Activated CD8-positive, alpha-beta memory T cell treated with anti-CD3 and anti-CD28 coated beads for 24 hours (primary cell): ENCODE data around the gene PPM1M.
"Not testable (repeated sequence)": the region's sequence is repeated elsewhere in the genome, so short reads cannot be mapped to it uniquely, and the experiment has no call there.

Experiments
- DNase-seq: peaks from one replicate; pipeline ENCODE4 v3.0.0-alpha.2; 2020

Gene PPM1M

GRCh38 chr3:52247409-52248164 is 2.0 kb downstream of the PPM1M start:
- DNase-seq: peak; percentile 59

GRCh38 chr3:52248165-52248541 is 2.6 kb downstream of the PPM1M start:
- peak; percentile 58 for DNase-seq

GRCh38 chr3:52248816-52249547 is 3.4 kb downstream of the PPM1M start:
- DNase-seq: peak; percentile 62

GRCh38 chr3:52249683-52250082 is 4.1 kb downstream of the PPM1M start:
- DNase-seq: peak; percentile 57

GRCh38 chr3:52250122-52250521 is 4.6 kb downstream of the PPM1M start:
- peak; percentile 58 for DNase-seq

- DNase-seq: peak; percentile 91
Measured at GRCh38 chr3:52253314-52254304, 8.1 kb downstream of the PPM1M start.

- DNase-seq: no peak
Measured at GRCh38 chr3:52254608-52255007, 9.0 kb downstream of the PPM1M start.

GRCh38 chr3:52256159-52256558 is 10.6 kb downstream of the PPM1M start:
- DNase-seq: no peak

GRCh38 chr3:52256622-52257021 is 11.1 kb downstream of the PPM1M start:
- DNase-seq: no peak

- DNase-seq: no peak
Measured at GRCh38 chr3:52257911-52258310, 12.4 kb downstream of the PPM1M start.

GRCh38 chr3:52259035-52259434 is 13.5 kb downstream of the PPM1M start:
- no peak for DNase-seq

GRCh38 chr3:52259448-52259847 is 13.9 kb downstream of the PPM1M start:
- no peak for DNase-seq

- DNase-seq: no peak
Measured at GRCh38 chr3:52262447-52262846, 16.9 kb downstream of the PPM1M start.

- DNase-seq: no peak
Measured at GRCh38 chr3:52265387-52265786, 19.8 kb downstream of the PPM1M start.

GRCh38 chr3:52268036-52268435 is 22.5 kb downstream of the PPM1M start:
- peak; percentile 74 for DNase-seq

- no peak for DNase-seq
Measured at GRCh38 chr3:52269776-52270175, 24.2 kb downstream of the PPM1M start.

- no peak for DNase-seq
Measured at GRCh38 chr3:52270252-52270754, 24.7 kb downstream of the PPM1M start.

- DNase-seq: not testable (repeated sequence)
Measured at GRCh38 chr3:52272172-52272571, 26.6 kb downstream of the PPM1M start.

GRCh38 chr3:52272831-52273230 is 27.3 kb downstream of the PPM1M start:
- no peak for DNase-seq

GRCh38 chr3:52274781-52275180 is 29.2 kb downstream of the PPM1M start:
- DNase-seq: not testable (repeated sequence)

- peak; percentile 90 for DNase-seq
Measured at GRCh38 chr3:52277071-52277964, 31.8 kb downstream of the PPM1M start.

- no peak for DNase-seq
Measured at GRCh38 chr3:52277972-52278509, 32.5 kb downstream of the PPM1M start.
